Measurements from ENCODE around the gene RTL5.
A peak's percentile ranks its signal among the peaks of the same experiment; 100 is the strongest.

RTL5 gene

DNA sequence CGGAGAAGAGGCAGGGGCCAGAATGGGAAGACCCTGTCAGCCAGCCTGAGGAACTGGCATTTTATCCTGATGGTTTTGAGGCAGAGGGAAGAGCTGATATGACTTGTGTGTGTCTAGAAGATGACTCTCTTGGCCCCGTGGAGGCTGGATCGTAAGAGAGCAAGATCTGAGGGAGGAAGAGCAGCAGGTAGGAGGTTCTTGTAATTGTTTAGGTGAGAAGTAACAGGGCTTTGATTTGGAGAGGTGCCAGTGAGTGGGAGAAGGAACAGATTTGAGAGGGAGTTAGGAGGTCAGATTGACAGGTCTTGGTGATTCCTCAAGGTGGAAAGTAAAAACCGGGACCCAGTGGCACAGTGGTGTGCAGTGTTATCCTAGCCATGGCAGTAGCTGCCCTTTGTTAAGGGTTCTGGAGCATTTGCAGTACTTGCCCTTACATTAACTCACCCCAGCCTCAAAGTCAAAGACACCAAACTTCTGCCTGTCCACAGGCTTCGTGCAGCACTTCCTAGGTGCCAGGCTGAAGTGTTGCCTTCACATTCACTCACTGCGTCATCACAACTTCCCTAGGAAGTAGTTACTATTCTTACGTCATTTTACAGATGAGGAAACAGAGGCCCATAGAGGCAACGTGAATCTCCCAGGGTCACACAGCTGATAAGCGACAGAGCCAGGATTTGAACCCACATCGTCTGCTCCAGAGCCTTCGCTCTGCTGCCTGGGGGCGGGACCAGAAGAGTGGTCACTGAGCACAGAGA is 23.7 kb downstream of the RTL5 start:
- no peak for ATAC-seq

DNA sequence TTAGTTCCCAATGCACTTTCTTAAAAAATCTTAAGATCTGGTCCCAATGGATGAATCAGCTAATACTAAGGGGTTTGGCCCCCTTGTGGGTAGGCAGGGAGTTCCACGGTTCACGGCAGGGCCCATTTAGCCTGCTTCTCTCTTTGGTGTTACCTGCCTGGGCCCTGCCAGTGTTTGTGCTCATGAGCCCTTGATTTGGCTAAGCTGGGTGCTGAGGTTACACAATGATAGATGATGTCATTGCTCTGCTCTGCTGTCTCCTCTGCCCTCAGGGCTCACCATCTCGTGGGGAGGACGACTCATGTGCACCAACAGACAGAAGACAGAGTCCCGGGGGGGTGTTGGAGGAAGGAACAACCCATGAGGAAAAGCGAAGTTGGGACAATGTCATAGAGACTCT is 24.4 kb downstream of the RTL5 start:
- no peak for ATAC-seq

DNA sequence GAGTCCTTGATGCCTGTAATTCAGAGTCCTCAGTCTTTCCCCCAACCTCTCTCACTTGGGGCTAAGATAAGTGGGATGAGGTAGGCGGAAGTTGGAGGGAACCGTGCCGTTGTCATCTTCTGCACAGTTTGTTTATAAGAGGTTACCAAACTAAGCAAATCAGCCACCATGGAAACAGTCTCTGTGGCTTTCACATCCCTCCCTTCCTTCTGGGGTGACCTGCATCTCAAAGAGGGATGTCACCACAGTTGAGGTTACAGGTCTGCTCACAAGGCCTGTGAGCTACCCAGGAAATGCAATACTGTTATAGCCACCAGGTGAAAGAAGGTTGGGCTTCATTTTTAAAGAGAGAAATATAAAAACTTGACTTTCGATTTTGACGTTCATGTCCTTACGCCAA is 26.3 kb downstream of the RTL5 start:
- ATAC-seq, result peak in 1 of 2 donors; percentile 46

DNA sequence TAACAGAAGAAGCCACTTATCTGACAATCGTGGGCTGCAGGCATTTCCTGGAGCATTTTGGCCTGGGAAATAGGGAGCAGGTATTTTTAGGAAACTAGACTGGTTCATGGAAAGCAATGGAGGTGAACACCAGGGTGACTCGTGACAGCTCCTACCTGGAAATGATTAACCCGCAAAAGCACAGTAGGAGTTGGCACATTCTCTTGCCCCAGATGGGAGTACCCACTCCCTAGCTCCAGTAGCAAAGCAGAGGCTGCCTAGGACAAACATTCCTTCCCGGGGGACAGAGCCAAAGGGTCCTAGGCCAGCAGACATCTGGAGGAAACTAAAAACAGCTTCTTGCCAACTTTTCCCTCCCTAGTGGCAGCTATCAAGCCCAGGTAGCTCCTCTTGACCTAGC is 29.0 kb downstream of the RTL5 start:
- no peak for ATAC-seq

DNA sequence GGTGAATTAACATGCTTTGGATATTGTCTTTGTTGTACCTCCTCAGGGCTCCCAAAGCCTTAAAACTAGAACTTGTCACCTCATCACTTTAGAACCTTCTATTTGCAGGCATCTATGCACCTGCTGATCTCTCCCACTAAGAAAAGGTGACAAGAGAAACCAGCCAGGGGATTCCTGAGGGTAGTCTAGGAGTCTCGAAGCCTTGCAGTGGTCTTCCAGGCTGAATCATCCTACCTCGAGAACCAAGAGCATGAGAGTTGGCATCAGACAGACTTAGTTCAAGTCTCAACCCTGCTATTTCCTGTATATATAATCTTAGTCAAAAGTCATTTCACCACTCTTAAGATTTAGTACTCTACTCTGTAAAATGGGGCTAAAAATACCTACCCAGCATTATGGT is 29.6 kb downstream of the RTL5 start:
- ATAC-seq, result no peak

DNA sequence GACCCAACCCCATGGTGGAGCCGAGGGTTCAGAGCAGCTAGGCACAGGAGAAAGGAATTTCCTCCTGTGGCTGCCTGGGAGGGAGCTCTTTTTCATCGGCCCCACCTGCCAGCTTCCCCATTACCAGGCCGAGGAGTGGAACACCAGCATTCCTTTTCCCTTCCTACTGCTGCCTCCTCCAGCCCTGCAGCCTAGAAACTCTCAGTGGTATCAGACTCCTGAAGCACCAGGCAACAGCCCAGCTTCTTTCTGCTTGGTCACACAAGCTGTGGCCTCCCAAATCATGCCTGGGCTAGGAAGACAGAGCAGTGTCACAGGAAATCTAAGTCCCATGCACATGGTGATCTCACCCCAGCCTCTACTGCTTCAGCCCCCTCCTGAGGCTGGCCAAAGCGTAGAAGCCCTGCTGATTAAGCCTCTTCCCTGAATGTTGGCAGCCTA is 30.1 kb downstream of the RTL5 start:
- no peak for ATAC-seq

DNA sequence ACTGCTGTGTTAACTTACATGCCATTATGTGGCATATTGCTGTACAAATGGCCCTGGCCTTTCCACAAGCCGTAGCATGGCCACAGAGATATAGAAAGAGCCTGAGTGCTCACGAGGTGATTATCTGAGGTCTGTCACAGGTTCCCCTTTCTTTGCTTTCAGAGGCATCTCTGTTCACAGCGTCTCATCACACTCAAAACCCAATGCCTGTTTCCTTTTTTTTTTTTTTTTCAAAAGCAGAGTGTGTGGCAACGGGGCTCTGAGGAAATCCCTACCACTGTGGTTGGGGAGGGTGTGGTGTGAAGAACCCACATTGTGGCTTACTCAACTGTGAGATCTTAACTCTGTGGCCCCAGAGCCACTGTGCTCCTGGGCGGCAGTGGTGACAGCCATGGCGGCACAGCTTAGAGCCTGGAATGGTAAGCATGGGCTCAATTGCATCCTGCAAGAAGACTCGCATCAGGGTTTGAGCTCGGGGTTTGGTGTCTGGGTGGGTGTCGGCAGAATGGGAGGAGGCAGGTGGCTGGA is 30.8 kb downstream of the RTL5 start:
- peak; percentile 82 to 87 for ATAC-seq

DNA sequence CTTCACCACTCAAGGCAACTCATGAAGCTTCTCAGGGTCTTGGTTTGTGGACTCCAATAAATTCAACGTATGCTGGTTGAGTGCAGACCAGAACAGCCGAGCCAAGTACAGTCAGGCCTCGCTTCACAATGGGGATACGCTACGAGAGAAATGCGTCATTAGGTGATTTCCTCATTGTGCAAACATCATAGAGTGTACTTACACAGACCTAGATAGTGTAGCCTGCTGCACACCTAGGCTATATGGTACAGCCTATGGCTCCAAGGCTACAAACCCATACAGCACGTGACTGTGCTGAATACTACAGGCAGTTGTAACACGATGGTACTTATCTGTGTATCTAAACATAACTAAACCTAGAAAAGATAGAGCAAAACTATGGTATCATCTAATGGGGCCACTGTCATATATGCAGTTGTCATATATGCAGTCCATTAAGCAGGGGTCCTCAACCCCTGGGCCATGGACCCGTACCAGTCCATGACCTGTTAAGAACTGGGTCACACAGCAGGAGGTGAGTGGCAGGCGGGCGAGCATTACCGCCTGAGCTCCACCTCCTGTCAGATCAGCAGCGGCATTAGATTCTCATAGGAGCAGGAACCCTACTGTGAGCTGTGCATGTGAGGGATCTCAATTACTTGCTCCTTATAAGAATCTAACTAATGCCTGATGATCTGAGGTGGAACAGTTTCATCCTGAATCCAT is 31.5 kb downstream of the RTL5 start:
- ATAC-seq, result peak; percentile 50 to 55

DNA sequence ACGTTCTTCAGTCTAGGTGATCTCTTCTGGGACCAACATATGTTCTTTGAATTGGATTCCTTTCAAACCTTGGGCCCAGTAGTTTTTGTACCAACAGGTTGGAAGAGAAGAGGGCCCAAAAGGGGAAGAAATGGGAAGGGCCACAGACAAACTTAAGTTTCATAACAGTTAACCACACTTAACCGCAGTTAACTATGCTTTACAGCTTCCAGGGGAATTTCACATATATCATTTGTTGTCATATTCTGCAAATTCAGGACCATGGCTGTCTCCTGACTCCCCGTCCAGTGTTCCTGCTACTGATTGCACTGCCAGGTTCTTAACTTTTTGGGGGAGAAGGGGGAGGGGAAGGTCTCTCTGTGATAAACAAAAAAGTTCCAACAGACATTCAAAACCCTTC is 34.6 kb downstream of the RTL5 start:
- ATAC-seq, result no peak

DNA sequence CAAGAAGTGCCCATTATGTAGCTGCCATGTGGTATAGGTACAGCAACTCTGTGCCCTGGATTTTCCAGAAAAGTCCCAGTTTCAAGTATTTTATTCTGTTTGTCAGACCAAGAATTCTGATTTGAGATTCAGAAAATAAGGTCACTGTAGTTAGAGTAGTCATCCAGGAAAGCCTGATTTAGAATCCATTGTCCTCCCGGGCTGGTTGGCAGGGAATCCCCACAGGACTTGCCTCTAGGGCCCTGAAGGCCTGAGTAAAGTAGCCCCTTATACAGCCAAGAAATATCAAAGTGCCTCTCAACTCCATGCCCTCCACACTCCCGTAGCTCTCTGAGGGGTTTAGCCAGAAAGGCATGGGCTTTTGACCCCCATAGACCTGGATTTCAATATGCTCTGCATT is 36.3 kb downstream of the RTL5 start:
- no peak for ATAC-seq

DNA sequence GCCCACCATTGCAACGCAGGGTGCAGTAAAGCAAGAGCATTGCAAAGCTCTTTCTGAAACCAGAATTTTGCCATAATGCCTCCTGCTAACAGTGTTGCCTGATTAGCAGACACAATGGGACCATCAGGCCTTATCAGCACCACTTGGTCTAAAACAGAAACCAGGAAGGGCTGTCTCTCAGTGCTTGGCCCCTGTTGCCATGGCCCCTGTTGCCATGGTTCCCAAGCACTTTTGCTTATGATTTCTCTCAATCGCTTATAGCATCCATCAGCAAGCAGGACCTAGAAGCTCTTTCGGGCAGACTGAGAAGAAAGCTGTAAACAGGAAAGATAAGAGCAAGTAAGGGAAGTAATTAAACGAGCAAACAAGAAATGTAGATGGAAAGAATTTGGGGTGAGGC is 36.8 kb downstream of the RTL5 start:
- ATAC-seq, result peak in 1 of 2 donors; percentile 79

DNA sequence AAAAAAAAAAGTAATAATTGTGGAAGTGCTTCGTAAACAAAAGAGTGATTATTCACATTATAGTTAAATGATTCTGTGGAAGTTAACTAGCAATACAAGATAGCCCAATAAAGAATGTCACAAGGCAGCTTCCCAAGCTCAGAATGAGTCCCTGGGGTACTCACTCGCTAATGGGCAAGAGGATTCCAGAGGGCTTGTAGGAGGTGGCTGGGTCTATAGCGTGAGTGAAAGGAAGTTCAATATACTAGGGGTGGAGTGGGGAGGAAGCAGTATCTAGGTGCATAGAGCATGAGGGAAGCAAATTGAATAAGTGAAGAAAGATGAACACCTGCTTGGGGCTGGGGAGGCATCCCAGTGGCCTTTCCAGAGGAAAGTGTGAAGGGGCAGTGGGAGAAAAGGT is 42.5 kb downstream of the RTL5 start:
- no peak for ATAC-seq

DNA sequence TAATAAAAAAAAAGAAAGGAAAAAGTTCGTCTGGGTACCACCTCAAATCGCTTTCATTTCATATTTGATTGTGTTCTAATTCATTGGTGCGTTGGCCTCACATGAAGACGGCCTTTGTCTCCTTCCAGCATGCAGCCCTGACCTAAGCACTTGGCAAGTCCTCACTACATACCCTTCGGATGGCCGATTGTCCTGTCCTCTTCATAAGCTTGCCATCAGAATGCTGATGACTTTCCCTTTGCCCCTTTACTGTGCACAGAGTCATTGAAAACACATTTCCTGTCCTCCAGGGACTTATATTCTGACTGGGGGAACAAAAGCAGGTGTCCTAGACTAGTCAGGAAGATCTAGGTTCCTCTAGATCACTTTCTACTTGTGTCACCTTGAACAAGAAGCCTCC is 43.0 kb downstream of the RTL5 start:
- no peak for ATAC-seq

DNA sequence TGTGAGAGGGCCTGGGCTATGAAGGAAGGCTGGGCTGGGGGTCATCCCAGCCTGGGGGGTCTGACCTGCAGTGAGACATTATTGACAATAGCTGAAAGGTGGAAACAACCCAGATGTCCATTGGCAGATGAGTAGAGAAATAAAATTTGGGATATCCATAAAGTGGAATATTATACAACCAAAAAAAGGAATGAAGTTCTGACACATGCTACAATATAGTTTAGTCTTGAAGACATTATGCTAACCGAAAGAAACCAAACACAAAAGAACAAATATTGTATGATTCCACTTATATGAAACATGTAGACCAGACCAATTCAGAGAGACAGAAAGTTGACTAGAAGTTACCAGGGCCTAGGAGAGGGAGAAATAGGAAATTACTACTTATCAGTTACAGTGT is 44.7 kb downstream of the RTL5 start:
- ATAC-seq, result no peak

DNA sequence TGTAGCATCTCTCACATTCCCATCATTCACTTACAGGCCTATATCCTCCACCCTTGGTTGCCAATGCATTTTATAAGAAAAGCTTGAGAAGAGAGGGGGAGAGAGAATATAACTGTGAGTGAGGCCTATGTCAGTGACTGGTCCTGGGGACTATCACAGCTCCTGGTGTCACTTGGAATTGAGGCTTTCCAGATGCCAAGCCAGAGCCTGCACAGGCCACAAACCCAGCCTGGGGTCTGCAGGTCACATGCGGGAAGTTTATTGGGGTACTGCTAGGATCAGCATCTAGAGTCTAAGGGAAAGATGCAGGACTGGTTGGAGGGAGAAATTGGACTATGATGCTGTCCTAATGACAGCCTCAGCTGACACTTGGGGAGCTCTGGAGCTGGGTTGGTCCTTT is 47.6 kb downstream of the RTL5 start:
- no peak for ATAC-seq

DNA sequence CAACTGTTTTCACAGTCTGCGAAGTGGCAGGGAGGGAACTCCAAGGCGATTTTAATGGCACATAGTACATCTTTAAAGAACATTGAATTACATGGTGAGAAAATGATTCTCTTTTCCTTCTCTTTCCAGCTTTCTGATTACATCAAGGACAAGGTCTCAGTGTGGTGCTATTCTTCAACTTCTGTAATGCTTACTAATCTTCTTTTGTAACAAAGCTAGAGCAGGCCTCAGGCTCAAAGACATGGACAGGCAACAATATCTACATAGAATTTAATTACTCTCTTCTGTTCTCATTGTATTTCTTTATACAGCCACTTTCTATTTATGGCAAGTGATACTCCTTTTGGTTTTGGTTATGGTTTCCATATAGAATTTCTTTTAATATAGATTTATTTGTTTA is 48.4 kb downstream of the RTL5 start:
- no peak for ATAC-seq

DNA sequence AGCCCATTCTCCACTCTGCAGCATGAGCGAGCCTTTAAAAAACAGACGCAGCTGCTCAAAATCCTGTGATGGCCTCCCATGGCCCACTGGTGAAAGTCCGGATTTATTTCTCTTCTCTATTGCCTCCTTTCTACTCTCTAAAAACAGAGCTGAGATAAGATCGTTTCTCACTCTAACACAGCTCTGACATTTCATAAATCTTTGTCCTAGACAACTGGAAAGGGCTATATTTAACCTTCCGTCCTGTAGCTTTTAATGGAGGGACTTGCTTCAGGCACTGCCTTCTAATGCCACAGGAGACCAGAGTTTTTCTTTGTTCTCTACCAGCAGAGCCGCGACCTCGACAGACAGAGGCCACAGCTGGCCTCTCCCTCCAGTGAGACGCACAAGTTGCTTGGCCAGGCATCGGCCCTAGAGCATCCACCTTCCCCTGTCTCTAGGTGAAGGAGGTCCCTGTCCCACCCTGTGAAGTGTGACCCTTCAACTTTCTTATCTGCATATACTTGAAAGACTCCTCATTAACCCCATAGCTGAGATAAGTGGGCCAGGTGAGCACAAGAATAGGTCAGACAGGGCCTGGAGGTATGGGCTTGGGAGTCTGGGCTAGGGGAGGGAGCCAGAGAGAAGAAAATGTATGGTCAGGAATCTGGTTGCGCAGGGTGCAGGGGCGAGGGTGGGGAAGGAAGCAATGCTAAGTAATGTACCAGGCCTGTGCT is 50.0 kb downstream of the RTL5 start:
- no peak for ATAC-seq

DNA sequence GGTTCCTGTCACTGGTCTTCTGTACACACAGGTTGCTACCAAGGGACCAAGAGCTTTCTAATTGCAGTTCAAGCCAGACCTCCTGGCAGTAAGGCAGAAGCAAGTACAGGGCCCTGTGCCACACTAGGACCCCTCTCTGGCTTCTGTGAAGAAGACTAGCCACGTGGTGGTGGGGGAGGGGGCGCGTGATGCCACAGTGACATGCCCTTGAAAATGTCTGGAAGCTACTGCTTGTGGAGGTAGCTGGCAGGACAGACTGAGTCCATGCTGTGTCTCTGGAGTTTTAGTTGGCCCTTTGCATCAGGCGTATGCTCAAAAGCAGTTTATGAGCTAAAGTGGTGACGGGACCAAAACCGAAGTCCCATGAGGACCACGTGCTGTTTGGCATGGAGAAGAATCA is 50.9 kb downstream of the RTL5 start:
- no peak for ATAC-seq

DNA sequence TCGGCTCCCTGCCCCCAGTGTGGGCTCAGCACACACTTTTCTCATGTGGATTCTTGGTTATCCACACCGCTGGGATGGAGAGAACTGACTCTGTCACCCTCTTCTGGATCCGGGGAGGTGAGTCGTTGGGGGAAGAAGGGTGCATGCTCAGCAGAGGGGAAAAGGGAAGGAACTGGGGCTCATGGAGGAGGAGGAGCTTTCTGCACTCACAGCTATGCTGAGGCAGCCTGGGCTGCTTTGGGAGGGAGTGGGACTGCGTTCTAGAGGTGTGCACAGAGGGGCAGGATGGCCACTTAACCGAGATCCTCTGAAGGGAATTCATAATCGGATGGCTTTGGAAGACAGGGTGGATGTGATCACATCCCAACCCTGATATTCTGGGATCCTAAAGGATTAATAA is 51.6 kb downstream of the RTL5 start:
- no peak for ATAC-seq

DNA sequence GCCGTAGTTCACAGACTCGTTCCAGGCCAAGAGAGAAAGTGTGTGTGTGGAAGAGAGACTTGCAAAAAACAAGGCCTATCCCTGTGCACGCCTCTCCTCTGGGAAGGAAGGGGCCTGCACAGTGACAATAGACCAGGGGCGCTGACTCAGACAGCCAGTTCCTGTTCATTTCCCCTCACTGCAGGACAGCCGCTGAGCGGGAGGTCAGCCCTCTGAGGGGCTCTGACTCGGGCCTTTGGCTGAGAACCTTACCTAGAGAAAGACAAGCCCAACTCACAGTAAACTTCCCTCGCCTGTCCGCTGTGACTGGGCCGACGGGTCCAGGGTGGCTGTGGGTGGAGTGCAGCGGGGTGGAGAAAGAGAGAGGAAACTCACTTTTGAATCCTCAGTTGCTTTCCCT is 52.1 kb downstream of the RTL5 start:
- no peak for ATAC-seq

DNA sequence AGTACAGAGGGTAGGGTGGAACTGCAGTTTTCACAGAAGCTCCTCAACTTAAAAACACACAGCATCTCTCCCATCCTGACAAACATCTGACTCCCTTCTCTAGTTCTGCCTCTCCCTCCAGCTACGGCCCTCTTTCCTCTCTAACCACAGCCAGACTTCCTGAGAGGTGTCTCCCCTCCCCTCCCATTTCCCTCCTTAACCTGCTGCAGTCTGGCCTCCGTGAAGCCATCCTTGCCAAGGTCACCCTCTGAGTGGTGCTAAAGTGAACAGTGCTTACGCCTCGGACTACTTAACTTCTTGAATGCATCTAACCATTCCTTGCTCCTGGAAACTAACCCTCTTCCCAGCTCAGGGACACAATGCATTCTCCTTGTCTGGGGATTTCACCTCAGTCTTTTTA is 53.3 kb downstream of the RTL5 start:
- ATAC-seq, result no peak
